Small intestine (tissue), 7 donors: ENCODE results near the gene LRP1B. TPM values are rescaled to one million over a fixed set of nuclear protein-coding genes. Genes with fewer than 3 reads are reported as not detected.
A peak's percentile ranks its signal among the peaks of the same experiment; 100 is the strongest.

Experiments
- DNase-seq, 2 donors: peaks; one replicate each; pipeline versions ENCODE4 v3.0.0 to v3.0.0-alpha.2; 2013
- FAIRE-seq: peaks from 2 replicates; lab custom pipeline; 2012; peaks lifted over from hg19 to GRCh38; lab: Jason Lieb, UNC
- H3K27ac ChIP-seq, 3 donors: one replicate each; pipeline ENCODE4 v1.5.1; 2013; ENCODE audit warnings: low read length in 2 of 3, mild to moderate bottlenecking in 2 of 3, control low read depth in 1 of 3, inconsistent platforms in 1 of 3, low read depth in 1 of 3, moderate library complexity in 1 of 3
- H3K27me3 ChIP-seq, 3 donors: one replicate each; pipeline ENCODE4 v1.6.1; 2013; ENCODE audit warnings: low read length in 3 of 3, inconsistent platforms in 1 of 3; ENCODE audit not compliant: control insufficient read depth in 3 of 3, insufficient read depth in 3 of 3
- H3K36me3 ChIP-seq, 3 donors: one replicate each; pipeline ENCODE4 v1.6.1; 2013; ENCODE audit warnings: low read length in 3 of 3, inconsistent platforms in 1 of 3, low read depth in 1 of 3, mild to moderate bottlenecking in 1 of 3, moderate library complexity in 1 of 3; ENCODE audit not compliant: control insufficient read depth in 3 of 3, insufficient read depth in 2 of 3
- H3K4me1 ChIP-seq, 3 donors: one replicate each; pipeline ENCODE4 v1.6.1; 2013; ENCODE audit warnings: low read length in 2 of 3, inconsistent platforms in 1 of 3, low read depth in 1 of 3, mild to moderate bottlenecking in 1 of 3, moderate library complexity in 1 of 3; ENCODE audit not compliant: control insufficient read depth in 3 of 3, insufficient read depth in 2 of 3
- H3K4me3 ChIP-seq, 3 donors: one replicate each; pipeline ENCODE4 v1.5.1; 2013; ENCODE audit warnings: low read length in 3 of 3, control low read depth in 1 of 3, inconsistent platforms in 1 of 3, low read depth in 1 of 3, mild to moderate bottlenecking in 1 of 3, moderate library complexity in 1 of 3
- H3K9me3 ChIP-seq, 2 donors: one replicate each; pipeline ENCODE4 v1.6.1; 2013; ENCODE audit warnings: low read depth in 1 of 2, low read length in 1 of 2; ENCODE audit not compliant: control insufficient read depth in 2 of 2, insufficient read depth in 1 of 2
- WGBS, 3 donors: extraction: QIAGEN DNeasy Blood & Tissue Kit; methylation state at CpG; one replicate each; pipeline ENCODE4 v1.1.7; 2013; 5-methylcytosine and 5-hydroxymethylcytosine counted together
- polyA plus RNA-seq, 4 donors: library from polyadenylated mRNA; stranded (reverse) in 3 of 4; unstranded in 1 of 4; fragments of 200-250 nt in 3 of 4; fragments of 120-200 nt in 1 of 4; gene quantifications; one replicate each; pipeline versions ENCODE4 v1.2.1 to v1.2.3, GENCODE V29; 2013
- donor health status: healthy with polysubstance abuse.
- donor health status: control.
- donor health status: control.
- donor health status: Bipolar disorder and iron deficiency.
- donor health status: healthy.

LRP1B gene
- polyA plus RNA-seq, 4 donors, result 0.07 to 0.64 TPM; not detected in 2

DNA sequence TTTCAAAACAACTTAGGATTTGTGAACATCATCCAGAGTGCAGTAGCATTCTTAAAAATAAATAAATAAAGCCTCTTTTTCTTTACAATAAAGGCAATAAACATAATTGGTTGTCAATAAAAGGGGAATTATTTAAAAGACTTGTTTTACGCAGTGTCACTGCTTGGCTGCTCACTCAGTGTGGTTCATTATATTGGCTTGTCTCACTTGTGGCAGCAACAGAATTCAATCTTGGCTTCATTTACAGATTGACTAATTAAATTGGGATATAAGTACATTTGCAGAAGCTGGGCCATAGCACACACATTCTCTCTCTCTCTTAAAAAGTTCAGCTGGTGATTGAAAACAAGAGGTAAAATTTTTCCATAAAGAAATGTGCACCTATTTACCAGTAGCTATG lies 1027.6 kb downstream of the LRP1B start:
- Histone ChIP-seq H3K27me3 (no peaks in the 10 kb centered on the region), H3K36me3 (no peaks in the 10 kb centered on the region), H3K9me3 (no peaks in the 10 kb centered on the region), H3K27ac (no peak overlapping the region), H3K4me1 (no peaks in the 10 kb centered on the region), H3K4me3 (no peak overlapping the region)
- no peak for FAIRE-seq
- no peak for DNase-seq
- 65 to 93% (median 83%) methylated on average over 1 of the region's 1 CpG for WGBS, 3 donors

DNA sequence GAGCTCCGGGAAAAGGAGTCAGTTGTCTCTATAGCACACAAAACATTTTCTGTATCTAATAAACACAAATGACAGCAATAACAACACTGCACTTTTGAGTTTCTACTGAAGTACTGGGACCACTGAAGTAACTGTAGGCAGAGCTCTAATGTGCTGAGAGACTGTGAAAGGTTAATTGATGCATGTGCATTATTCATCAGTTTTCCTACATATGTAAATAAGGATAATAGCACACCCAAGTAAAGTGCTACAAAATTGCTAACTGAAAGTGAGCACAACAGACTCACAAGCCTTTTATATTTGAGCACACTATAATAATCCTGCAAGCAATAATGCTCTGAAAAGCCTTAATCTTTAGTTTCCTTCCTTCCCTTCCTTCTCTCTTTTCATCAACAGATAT lies 1051.6 kb downstream of the LRP1B start:
- no peak for FAIRE-seq
- no peak overlapping the region for H3K4me3 ChIP-seq
- WGBS, 3 donors, result 70 to 83% (median 77%) methylated on average over 1 of the region's 1 CpG
- no peaks in the 10 kb centered on the region for H3K4me1 ChIP-seq
- H3K27me3 ChIP-seq, result no peaks in the 10 kb centered on the region
- no peak for DNase-seq
- no peaks in the 10 kb centered on the region for H3K36me3 ChIP-seq
- H3K9me3 ChIP-seq, result no peaks in the 10 kb centered on the region
- H3K27ac ChIP-seq, result no peak overlapping the region

DNA sequence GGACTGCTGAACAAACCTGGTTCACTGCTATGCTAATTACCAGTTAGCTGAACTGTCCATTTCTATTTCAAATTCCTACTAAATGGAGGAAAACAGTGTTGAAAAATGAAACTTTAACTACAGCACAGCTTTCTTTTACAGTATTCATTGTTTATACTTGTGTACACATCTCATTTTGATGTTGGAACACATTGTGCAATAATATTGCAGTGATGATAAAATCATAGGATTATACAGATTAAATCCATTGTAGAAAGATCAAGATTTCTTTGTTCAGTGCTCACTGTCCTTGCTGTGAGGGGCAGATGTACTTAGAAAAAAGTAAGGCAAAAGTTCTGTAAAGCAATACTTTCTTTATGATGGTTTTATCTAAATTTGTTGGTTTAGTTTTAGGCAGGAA lies 1055.1 kb downstream of the LRP1B start:
- Histone ChIP-seq H3K27me3 (no peaks in the 10 kb centered on the region), H3K4me3 (no peak overlapping the region), H3K9me3 (no peaks in the 10 kb centered on the region), H3K4me1 (no peaks in the 10 kb centered on the region), H3K27ac (no peak overlapping the region), H3K36me3 (no peaks in the 10 kb centered on the region)
- no peak for DNase-seq
- no peak for FAIRE-seq

DNA sequence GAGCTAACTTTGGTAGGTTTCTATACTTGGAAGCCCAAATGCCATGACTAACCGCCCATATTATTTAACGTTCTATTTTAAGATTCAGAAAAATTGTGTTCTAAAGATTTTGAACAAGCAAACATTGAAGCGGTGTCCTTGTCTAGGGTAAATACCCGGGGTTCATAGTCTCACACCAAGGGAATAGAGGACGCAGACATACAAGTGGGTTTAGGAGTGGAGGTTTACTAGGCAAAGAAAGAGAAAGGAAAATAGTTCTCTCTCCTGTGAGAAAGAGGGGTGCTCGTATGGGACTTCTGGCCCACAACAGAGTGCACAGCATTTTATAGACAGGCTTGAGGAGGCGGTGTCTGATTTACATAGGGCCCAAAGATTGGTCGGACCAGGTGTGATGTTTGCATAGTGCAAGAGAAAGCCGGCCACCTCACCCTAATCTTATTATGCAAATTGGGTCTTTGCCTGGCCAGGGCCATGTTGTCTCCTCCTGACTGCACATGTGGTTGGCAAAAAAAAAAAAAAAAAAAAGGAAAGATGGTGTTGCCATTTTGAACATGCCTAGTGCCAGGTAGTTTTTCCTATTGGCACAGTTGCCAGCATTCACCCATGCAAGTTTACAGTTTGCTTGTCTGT lies 1062.6 kb downstream of the LRP1B start:
- FAIRE-seq, result no peak
- no peak overlapping the region for H3K27ac ChIP-seq
- WGBS, 3 donors, result 80 to 88% (median 83%) methylated on average over 9 of the region's 9 CpGs

DNA sequence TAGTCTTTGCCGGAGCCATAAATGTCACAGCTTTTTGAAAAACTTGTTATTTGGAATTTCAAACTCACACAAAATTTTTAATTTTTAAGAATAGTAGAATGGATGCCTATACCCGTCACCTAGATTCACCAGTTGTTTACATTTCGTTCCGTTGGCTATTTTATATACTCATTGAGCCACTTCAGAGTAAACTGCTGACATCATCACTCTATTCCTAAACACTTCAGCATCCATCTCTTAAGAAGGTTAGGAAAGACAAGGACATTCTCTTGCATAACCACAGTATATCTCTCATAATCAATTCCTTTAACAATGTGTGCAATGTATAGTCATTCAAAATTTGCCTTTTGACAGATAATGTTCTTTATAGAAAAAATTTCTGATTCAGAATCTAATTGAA lies 1065.8 kb downstream of the LRP1B start:
- DNase-seq, result no peak
- H3K4me3 ChIP-seq, result no peak overlapping the region
- H3K27ac ChIP-seq, result no peak overlapping the region
- no peaks in the 10 kb centered on the region for H3K36me3 ChIP-seq
- H3K9me3 ChIP-seq, result no peaks in the 10 kb centered on the region
- no peaks in the 10 kb centered on the region for H3K27me3 ChIP-seq
- no peak for FAIRE-seq
- 63 to 70% (median 68%) methylated on average over 4 of the region's 4 CpGs for WGBS, 3 donors
- H3K4me1 ChIP-seq, result no peaks in the 10 kb centered on the region

More for the DNA sequence above, 1062.6 kb downstream of the LRP1B start:
- Histone ChIP-seq H3K4me1 (no peaks in the 10 kb centered on the region), H3K4me3 (no peak overlapping the region), H3K9me3 (no peaks in the 10 kb centered on the region), H3K36me3 (no peaks in the 10 kb centered on the region), H3K27me3 (no peaks in the 10 kb centered on the region)
- DNase-seq, result no peak

DNA sequence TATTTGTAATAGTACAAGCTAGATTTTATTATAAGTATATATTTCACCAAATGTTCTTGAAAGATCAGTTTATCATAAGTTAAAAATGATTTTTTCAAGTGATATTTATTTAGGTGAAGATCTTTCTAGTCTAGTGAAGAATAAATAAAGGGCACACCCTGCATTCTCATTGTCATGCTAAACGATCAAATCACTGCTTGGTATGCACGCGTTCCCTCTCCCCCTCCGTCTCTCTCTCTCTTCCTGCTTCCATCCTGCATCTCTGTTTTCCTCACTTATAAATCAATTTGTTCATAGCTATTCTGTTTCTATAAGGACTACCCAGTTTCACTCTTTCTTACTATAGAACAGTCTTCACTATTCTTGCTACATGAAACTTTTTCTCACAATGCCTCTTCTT lies 1067.4 kb downstream of the LRP1B start:
- Histone ChIP-seq H3K4me1 (no peaks in the 10 kb centered on the region), H3K9me3 (no peaks in the 10 kb centered on the region), H3K27ac (no peak overlapping the region), H3K27me3 (no peaks in the 10 kb centered on the region), H3K36me3 (no peaks in the 10 kb centered on the region), H3K4me3 (no peak overlapping the region)
- no peak for DNase-seq
- 65 to 77% (median 73%) methylated on average over 4 of the region's 4 CpGs for WGBS, 3 donors
- FAIRE-seq, result no peak

DNA sequence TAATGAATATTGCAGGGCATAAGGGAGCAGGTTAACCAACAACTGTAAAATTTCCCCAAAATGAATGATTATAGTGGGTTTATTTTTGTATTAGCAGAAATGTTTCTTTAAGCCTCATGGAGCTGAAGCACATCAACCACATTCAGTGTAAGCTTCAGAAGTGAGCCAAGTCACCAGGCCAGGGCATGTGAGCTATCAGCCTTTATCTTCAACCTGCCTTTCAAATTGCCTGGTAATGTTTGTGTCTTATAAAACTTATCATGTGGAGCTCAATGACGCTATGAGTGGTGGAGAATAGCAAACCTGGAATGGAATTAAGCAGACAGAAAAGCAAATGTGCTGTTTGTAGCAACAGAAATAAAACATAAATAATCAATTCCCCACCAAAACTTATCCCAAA lies 1068.4 kb downstream of the LRP1B start:
- H3K4me1 ChIP-seq, result no peaks in the 10 kb centered on the region
- H3K36me3 ChIP-seq, result no peaks in the 10 kb centered on the region
- no peaks in the 10 kb centered on the region for H3K27me3 ChIP-seq
- H3K9me3 ChIP-seq, result no peaks in the 10 kb centered on the region
- peak overlapping the region in 1 of 3 donors; percentile 14 for H3K4me3 ChIP-seq
- H3K27ac ChIP-seq, result no peak overlapping the region
- no peak for FAIRE-seq
- no peak for DNase-seq
- 16 to 45% (median 31%) methylated on average over 1 of the region's 1 CpG for WGBS, 3 donors

DNA sequence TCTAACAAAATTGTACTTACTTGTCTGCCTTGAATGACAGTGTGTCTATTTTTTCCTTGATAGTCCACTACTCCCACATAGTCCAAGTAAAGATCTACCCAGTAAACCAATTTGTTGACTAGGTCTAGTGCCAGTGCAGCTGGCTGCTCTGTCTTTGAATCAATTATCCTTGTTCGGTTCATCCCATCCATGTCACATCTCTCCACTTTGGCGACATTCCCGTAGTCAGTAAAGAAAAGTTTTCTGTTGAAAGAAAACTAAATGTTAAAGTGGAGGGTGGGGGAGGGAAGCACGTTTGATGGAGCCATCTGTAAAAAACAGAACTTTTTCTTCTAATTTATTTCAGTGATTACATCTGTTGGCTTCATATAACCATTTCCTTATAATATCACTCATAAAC lies 1068.8 kb downstream of the LRP1B start:
- DNase-seq, result no peak
- Histone ChIP-seq H3K36me3 (no peaks in the 10 kb centered on the region), H3K27me3 (no peaks in the 10 kb centered on the region), H3K9me3 (no peaks in the 10 kb centered on the region), H3K4me3 (no peak overlapping the region), H3K27ac (no peak overlapping the region), H3K4me1 (no peaks in the 10 kb centered on the region)
- WGBS, 3 donors, result 73 to 84% (median 80%) methylated on average over 4 of the region's 4 CpGs
- FAIRE-seq, result no peak

DNA sequence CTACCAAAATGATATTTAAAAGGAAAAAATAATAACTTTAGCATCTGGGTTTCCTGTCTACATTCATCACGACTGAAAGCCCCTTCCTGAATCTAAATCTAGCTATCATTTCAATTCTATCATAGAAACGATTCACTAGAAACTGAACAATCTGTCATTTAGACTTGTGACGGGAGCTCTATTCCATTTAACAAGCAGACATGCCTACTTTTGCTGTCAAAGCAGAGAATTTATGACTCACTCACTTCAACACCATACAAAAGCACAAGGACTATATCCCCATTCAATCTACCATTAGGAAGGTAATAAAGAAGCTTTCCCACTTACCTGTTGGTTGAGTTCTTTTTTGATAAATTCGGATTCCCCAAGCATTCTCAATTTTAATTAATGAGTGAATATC lies 1072.3 kb downstream of the LRP1B start:
- no peak for DNase-seq
- Histone ChIP-seq H3K4me3 (no peak overlapping the region), H3K27ac (no peak overlapping the region), H3K27me3 (no peaks in the 10 kb centered on the region), H3K4me1 (no peaks in the 10 kb centered on the region), H3K9me3 (no peaks in the 10 kb centered on the region), H3K36me3 (no peaks in the 10 kb centered on the region)
- 44 to 57% (median 56%) methylated on average over 4 of the region's 4 CpGs for WGBS, 3 donors
- FAIRE-seq, result no peak
